SJSA1 (cell line): ENCODE results near the gene PAK2. TPM values are rescaled to one million over a fixed set of nuclear protein-coding genes. Genes with fewer than 3 reads are reported as not detected.
"Not testable (repeated sequence)": the region's sequence is repeated elsewhere in the genome, so short reads cannot be mapped to it uniquely, and the experiment has no call there.

ENCODE experiments used
- DNase-seq, 2 experiments: peaks; one replicate each; pipeline ENCODE4 v3.0.0-alpha.2; 2015 to 2020; ENCODE audit warnings: low spot score in 2 of 2, low read depth in 1 of 2
- H3K27ac ChIP-seq: fragments of 250-450 bp; sonication (Bioruptor Pico); 2 replicates; pipeline ENCODE4 v1.5.1; 2020; ENCODE audit warnings: mild to moderate bottlenecking, moderate library complexity
- H3K27me3 ChIP-seq: fragments of 250-450 bp; sonication (Bioruptor Pico); replicated peaks from 2 replicates; pipeline ENCODE4 v1.5.1; 2020; ENCODE audit warnings: mild to moderate bottlenecking, moderate library complexity
- H3K36me3 ChIP-seq: fragments of 250-450 bp; sonication (Bioruptor Pico); 2 replicates; pipeline ENCODE4 v1.5.1; 2020; ENCODE audit warnings: mild to moderate bottlenecking
- H3K4me1 ChIP-seq: fragments of 250-450 bp; sonication (Bioruptor Pico); replicated peaks from 2 replicates; pipeline ENCODE4 v1.6.1; 2021; ENCODE audit warnings: mild to moderate bottlenecking
- H3K4me3 ChIP-seq: fragments of 250-450 bp; sonication (Bioruptor Pico); 2 replicates; pipeline ENCODE4 v1.5.1; 2020; ENCODE audit warnings: mild to moderate bottlenecking
- H3K9me3 ChIP-seq: fragments of 250-450 bp; sonication (Bioruptor Pico); replicated peaks from 2 replicates; pipeline ENCODE4 v1.5.1; 2020; ENCODE audit warnings: mild to moderate bottlenecking
- total RNA-seq: library from RNA; depleted of rRNA; stranded (reverse); fragments of >200 nt; shearing (Covaris generic); gene quantifications from 2 replicates; pipeline ENCODE4 v1.2.3, GENCODE V29; 2014; rRNA removed

PAK2 gene
- total RNA-seq, 1 experiment from 2014 or later, result 22.4 TPM

DNA sequence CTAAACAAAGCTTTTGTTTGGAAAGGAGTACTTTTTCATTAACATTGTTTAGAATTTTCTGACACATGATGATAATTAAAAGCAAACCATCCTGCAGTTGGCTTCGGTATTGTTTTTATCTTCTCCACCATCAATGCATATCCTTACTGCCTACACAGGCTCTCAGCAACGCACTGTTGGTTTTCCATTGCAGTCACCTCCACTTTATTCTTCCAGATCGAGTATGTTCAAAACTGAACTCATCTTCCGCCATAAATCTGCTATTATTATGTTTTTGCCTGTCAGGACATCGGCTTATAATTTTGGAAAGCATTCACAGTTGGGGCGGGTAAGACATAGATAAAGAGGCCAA, 127.5 kb downstream of the PAK2 start:
- Histone ChIP-seq H3K27ac (peak overlapping the region; percentile 79), H3K9me3 (no peaks in the 10 kb centered on the region), H3K4me1 (peaks cover 15% of the 10 kb centered on the region), H3K36me3 (peaks cover 17% of the 10 kb centered on the region), H3K27me3 (no peaks in the 10 kb centered on the region), H3K4me3 (peak overlapping the region; percentile 95)
- no peak for DNase-seq

DNA sequence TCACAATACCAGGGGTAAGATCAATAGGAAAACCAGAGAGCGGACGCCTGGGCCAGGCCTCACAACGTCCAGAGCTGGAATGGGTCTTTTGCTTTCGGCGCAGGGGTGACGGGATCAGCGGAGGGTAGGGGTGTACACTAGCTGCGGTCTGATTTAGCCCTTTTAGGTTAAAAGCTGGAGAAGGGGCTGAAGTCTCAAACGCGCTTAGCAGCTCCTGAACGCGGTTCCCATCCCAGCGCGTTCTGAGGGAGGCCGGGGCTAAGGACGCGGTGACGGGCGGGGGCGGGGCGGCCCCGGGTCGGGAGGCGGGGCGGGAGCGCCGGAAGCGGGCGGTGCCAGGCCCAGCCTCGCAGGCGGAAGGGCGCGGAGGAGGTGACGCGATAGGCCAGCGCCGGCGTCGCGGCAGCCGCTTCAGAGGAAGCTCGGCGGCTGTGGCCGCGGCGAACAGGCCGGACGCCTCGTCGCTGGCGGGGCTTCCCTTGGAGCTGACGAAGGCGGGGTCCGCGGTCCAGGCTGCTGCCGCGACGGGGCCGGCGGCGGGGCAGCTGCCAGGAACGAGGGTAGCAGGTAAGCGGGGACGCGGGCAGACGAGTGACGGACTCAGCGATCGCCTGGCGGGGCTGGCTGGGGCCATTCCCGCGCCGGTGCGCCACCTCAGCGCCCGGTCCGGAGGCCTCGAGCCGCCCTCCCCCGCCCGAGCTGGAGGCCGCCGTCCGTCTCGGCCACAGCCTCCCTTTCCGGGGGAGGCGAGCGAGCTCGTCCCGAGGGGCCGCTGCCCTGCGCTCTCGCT, 128.0 kb downstream of the PAK2 start, which contains the start of gene SENP5:
Gene SENP5, plus strand, starts transcription at position 414 of the 790 bp plus-strand sequence. CDS start 17,262 bp downstream, outside the sequence.
- Histone ChIP-seq H3K9me3 (no peaks in the 10 kb centered on the region), H3K4me1 (peaks cover 21% of the 10 kb centered on the region), H3K27ac (peak within 1 kb of the TSS; percentile 79), H3K4me3 (peak within 1 kb of the TSS; percentile 95), H3K27me3 (no peaks in the 10 kb centered on the region), H3K36me3 (peaks cover 19% of the 10 kb centered on the region)
- DNase-seq, result peak; percentile 79 to 86

GRCh38 chr3:196868297-196868661, 128.6 kb downstream of the PAK2 start:
- H3K4me3 ChIP-seq, result peak overlapping the region; percentile 95
- H3K36me3 ChIP-seq, result peaks cover 19% of the 10 kb centered on the region
- H3K27me3 ChIP-seq, result no peaks in the 10 kb centered on the region
- DNase-seq, result peak in 1 of 2 experiments; percentile 47
- peaks cover 21% of the 10 kb centered on the region for H3K4me1 ChIP-seq
- H3K27ac ChIP-seq, result peak overlapping the region; percentile 79
- no peaks in the 10 kb centered on the region for H3K9me3 ChIP-seq

DNA sequence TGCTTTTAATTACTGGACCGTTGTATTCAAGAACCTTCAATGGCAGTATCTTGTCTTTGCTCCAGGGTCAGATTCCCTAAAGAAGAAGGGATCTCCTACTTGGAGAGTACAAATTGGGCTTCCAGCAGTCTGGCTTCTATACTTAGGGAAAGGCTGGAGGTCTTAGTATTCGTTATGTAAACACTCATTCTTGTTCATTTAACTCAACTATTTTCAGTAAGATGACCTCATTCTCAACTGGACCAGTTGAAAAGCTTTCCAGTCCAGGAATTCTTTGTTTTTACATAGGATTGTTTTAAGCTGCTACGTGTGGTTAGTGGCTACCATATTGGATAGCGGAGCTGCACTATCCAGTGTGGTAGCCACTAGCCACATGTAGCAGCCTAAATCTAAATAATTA, 132.7 kb downstream of the PAK2 start:
- DNase-seq, result peak in 1 of 2 experiments; percentile 46
- Histone ChIP-seq H3K4me1 (peaks cover 18% of the 10 kb centered on the region), H3K9me3 (no peaks in the 10 kb centered on the region), H3K27me3 (no peaks in the 10 kb centered on the region), H3K27ac (no peak overlapping the region), H3K4me3 (no peak overlapping the region), H3K36me3 (peaks cover 19% of the 10 kb centered on the region)

DNA sequence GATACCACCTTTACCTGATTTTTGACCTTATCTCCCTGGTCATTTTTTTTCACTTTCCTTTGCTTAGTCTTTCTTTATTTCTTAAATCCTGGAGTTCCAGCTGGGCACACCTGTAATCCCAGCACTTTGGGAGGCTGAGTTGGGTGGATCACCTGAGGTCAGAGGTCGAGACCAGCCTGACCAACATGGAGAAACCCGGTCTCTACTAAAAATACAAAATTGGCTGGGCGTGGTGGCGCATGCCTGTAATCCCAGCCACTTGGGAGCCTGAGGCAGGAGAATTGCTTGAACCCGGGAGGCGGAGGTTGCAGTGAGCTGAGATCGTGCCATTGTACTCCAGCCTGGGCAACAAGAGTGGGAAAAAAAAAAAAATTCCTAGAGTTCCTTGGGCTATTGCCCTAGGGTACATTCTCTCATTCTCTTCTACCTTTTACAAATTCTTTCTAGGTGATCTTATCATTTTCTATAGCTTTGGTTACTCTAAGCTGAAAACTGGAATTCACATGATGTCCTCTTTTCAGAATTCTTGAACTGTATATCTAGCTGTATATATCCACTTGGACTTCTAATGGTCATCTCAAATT, 134.9 kb downstream of the PAK2 start:
- peaks cover 13% of the 10 kb centered on the region for H3K36me3 ChIP-seq
- H3K27me3 ChIP-seq, DNase-seq, H3K4me1 ChIP-seq, H3K4me3 ChIP-seq, H3K27ac ChIP-seq, H3K9me3 ChIP-seq: not testable (repeated sequence)

DNA sequence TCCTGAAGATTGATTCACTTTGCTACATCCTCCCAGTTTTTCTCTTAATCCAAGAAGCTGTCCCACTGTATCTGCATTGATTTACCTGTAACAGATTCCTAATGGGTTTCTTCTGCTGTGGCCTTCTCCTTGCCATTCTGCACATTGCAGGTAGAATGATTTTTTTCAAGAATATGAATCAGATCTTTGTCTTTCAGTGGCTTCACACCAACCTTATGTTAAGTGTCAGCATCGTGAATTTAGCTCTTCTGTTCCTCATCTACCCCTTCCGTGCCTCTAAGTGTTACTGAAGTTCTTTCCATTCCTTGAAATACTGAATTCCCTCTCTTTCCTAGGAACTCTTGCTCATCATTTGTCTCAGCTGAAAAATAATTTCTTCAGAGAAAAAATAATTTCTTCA, 135.6 kb downstream of the PAK2 start:
- peaks cover 13% of the 10 kb centered on the region for H3K36me3 ChIP-seq
- no peaks in the 10 kb centered on the region for H3K27me3 ChIP-seq
- H3K4me3 ChIP-seq, result no peak overlapping the region
- no peaks in the 10 kb centered on the region for H3K9me3 ChIP-seq
- peaks cover 10% of the 10 kb centered on the region for H3K4me1 ChIP-seq
- no peak for DNase-seq
- no peak overlapping the region for H3K27ac ChIP-seq

Other genes starting within 250 kb of the PAK2 start
- 11.9 and 17.1 TPM in 2 replicates for gene RNF168, start 236.1 kb upstream of the PAK2 start, total RNA-seq
- not detected in 2 replicates for gene SMCO1, start 224.5 kb upstream of the PAK2 start, total RNA-seq
- 9.3 and 12.7 TPM in 2 replicates for gene WDR53, start 171.3 kb upstream of the PAK2 start, total RNA-seq
- gene FBXO45, start 171.2 kb upstream of the PAK2 start, total RNA-seq, result 18.3 and 20.4 TPM in 2 replicates
- 0.11 TPM in 1 of 2 replicates, not detected in the other for gene NRROS, start 100.2 kb upstream of the PAK2 start, total RNA-seq
- gene CEP19, start 27.6 kb upstream of the PAK2 start, total RNA-seq, result 2.0 and 2.5 TPM in 2 replicates
- 32.7 and 63.1 TPM in 2 replicates for gene PIGX, start 27.5 kb upstream of the PAK2 start, total RNA-seq
- gene SENP5, start 128.1 kb downstream of the PAK2 start, total RNA-seq, result 35.6 and 43.0 TPM in 2 replicates
- gene NCBP2, start 202.7 kb downstream of the PAK2 start, total RNA-seq, result 44.8 and 44.9 TPM in 2 replicates
- 0.13 and 0.84 TPM in 2 replicates for gene PIGZ, start 229.0 kb downstream of the PAK2 start, total RNA-seq